GM23248 (cell line): ENCODE results near the gene CTNNA2. TPM values are rescaled to one million over a fixed set of nuclear protein-coding genes. Genes with fewer than 3 reads are reported as not detected.
A peak's percentile ranks its signal among the peaks of the same experiment; 100 is the strongest.

Experiments used
- DNase-seq: peaks from one replicate; pipeline ENCODE4 v3.0.0-alpha.2; 2015
- H2AFZ ChIP-seq: fragments of 200-600 bp; sonication (generic); 2 replicates; pipeline ENCODE4 v1.6.1; 2016; ENCODE audit warnings: antibody characterized with exemption
- H3F3A ChIP-seq: fragments of 200-600 bp; sonication (generic); 2 replicates; pipeline ENCODE4 v1.6.1; 2016; ENCODE audit warnings: mild to moderate bottlenecking, antibody characterized with exemption, mixed run types; ENCODE audit not compliant: insufficient read depth
- H3K27ac ChIP-seq: fragments of 200-600 bp; sonication (generic); 2 replicates; pipeline ENCODE4 v1.5.1; 2016; ENCODE audit warnings: mild to moderate bottlenecking
- H3K27me3 ChIP-seq: fragments of 200-600 bp; sonication (generic); replicated peaks from 2 replicates; pipeline ENCODE4 v1.6.1; 2016; ENCODE audit warnings: mild to moderate bottlenecking; ENCODE audit not compliant: insufficient read depth
- H3K36me3 ChIP-seq: fragments of 200-600 bp; sonication (generic); 2 replicates; pipeline ENCODE4 v1.6.1; 2016; ENCODE audit warnings: low read depth, mild to moderate bottlenecking
- H3K4me1 ChIP-seq: fragments of 200-600 bp; sonication (generic); 2 replicates; pipeline ENCODE4 v1.6.1; 2016; ENCODE audit warnings: mild to moderate bottlenecking; ENCODE audit not compliant: insufficient read depth
- H3K4me2 ChIP-seq: fragments of 200-600 bp; sonication (generic); one replicate; pipeline ENCODE4 v1.6.1; 2016; ENCODE audit warnings: mild to moderate bottlenecking; ENCODE audit not compliant: unreplicated experiment
- H3K4me3 ChIP-seq: fragments of 200-600 bp; sonication (generic); 2 replicates; pipeline ENCODE4 v1.5.1; 2016; ENCODE audit warnings: mild to moderate bottlenecking
- H3K79me2 ChIP-seq: fragments of 200-600 bp; sonication (generic); 2 replicates; pipeline ENCODE4 v1.6.1; 2016; ENCODE audit warnings: mild to moderate bottlenecking; ENCODE audit not compliant: insufficient read depth
- H3K9ac ChIP-seq: fragments of 200-600 bp; sonication (generic); 2 replicates; pipeline ENCODE4 v1.6.1; 2016; ENCODE audit warnings: mild to moderate bottlenecking
- H3K9me2 ChIP-seq: fragments of 200-600 bp; sonication (generic); 2 replicates; pipeline ENCODE4 v1.6.1; 2016; ENCODE audit warnings: mixed run types, mild to moderate bottlenecking, moderate library complexity; ENCODE audit not compliant: insufficient read depth
- H3K9me3 ChIP-seq: fragments of 200-600 bp; sonication (generic); one replicate; pipeline ENCODE4 v1.6.1; 2017; ENCODE audit warnings: low read depth
- H4K20me1 ChIP-seq: fragments of 200-600 bp; sonication (generic); 2 replicates; pipeline ENCODE4 v1.6.0; 2016; ENCODE audit not compliant: insufficient read depth
- EZH2 ChIP-seq: fragments of 200-600 bp; sonication (generic); IDR thresholded peaks from 2 replicates; pipeline ENCODE4 v1.6.1; 2018; ENCODE audit warnings: antibody characterized with exemption, mild to moderate bottlenecking; ENCODE audit not compliant: insufficient read depth, poor library complexity, severe bottlenecking
- EZH2phosphoT487 ChIP-seq: fragments of 200-600 bp; sonication (generic); IDR thresholded peaks from 2 replicates; pipeline ENCODE4 v1.6.1; 2018; ENCODE audit warnings: antibody characterized with exemption, moderate library complexity, mild to moderate bottlenecking, low read depth; ENCODE audit not compliant: insufficient read depth
- WGBS, 2 experiments: methylation state at CpG; one replicate each; pipeline ENCODE4 v1.1.6; 2015 to 2017; ENCODE audit warnings: low lambda C conversion rate in 2 of 2, low coverage in 1 of 2; ENCODE audit errors: missing lambda C conversion rate in 2 of 2; 5-methylcytosine and 5-hydroxymethylcytosine counted together
- in situ Hi-C: fragments of 300-500 bp; cut with MboI; formaldehyde crosslinking; loops from 2 replicates; pipeline ENCODE4 v1.15.0; 2020
- polyA plus RNA-seq: library from polyadenylated mRNA; unstranded; fragments of >200 nt; fragmentation: Nextera tagmentation; extraction: Ambion mirVana; gene quantifications from 2 replicates; pipeline ENCODE4 v1.2.1, GENCODE V29; 2016
- total RNA-seq: library from RNA; depleted of rRNA; stranded (reverse); fragments of >200 nt; shearing (Covaris generic); gene quantifications from 2 replicates; pipeline ENCODE4 v1.2.3, GENCODE V29; 2014

The CTNNA2 gene
- total and polyA plus RNA-seq, 2 experiments from 2014 or later: not detected

- no peak overlapping the region for H3K9ac ChIP-seq
- H3K36me3 ChIP-seq: no peaks in the 10 kb centered on the region
- H3F3A ChIP-seq: peaks cover 6% of the 10 kb centered on the region; the same call in 1 of the 2 replicates
- no peaks in the 10 kb centered on the region for H3K79me2 ChIP-seq
- no peak overlapping the region for H2AFZ ChIP-seq
- H3K9me3 ChIP-seq: no peaks in the 10 kb centered on the region
- no peak overlapping the region for H3K27ac ChIP-seq
- H4K20me1 ChIP-seq: no peaks in the 10 kb centered on the region
- in situ Hi-C loops: no loop called here
- H3K4me3 ChIP-seq: no peak overlapping the region
- peaks cover 14% of the 10 kb centered on the region; the same call in 1 of the 2 replicates for H3K4me1 ChIP-seq
- H3K9me2 ChIP-seq: no peaks in the 10 kb centered on the region
- H3K4me2 ChIP-seq: no peak overlapping the region
- no peaks in the 10 kb centered on the region for H3K27me3 ChIP-seq
- TF ChIP-seq EZH2phosphoT487: no peak
- TF ChIP-seq EZH2: no peak
- WGBS, 2 experiments: 20 to 26% methylated on average over 2 of the region's 2 CpGs
- DNase-seq: peak; percentile 64
These were observed 986.2 kb downstream of the CTNNA2 start for GRCh38 chr2:80499095-80499494.

DNA sequence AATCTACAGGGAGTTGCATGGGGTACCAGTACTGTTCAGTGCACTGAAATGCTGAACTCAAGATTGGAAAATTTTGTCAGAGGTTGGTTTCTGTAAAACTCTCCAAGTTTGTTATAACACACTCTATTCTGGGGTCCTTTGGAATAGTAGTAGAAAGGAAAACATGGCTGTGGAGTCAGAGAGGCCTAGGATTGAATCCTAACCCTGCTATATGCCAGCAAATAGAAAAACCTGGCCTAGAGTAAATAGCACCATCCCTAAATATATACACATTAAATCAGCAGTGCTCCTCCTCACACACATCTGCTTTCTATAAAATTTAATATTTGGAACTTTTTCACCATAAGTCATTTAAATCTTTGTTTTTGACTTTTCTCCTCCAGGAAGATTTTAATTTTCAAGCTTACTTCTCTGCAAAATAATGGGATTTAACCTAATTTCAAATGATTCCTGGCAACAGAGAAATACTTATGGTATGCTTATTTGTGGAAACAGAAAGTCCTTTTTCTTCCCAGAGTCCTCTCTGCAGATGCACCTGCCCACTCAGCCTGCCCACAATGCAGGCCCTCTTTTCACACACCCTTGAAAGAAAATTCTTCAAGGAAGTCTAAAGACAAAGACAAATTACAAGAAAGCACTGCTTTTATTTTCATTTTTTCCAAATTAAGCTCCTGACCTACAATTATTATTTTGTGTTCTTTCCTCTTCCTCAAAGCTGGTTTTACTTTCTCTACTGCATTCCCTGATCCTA is 989.2 kb downstream of the CTNNA2 start:
- H3K36me3 ChIP-seq: no peaks in the 10 kb centered on the region
- in situ Hi-C loops: no loop called here
- H3K27me3 ChIP-seq: no peaks in the 10 kb centered on the region
- no peak for DNase-seq
- H2AFZ ChIP-seq: no peak overlapping the region
- H3K9me2 ChIP-seq: no peaks in the 10 kb centered on the region
- H3K4me3 ChIP-seq: no peak overlapping the region
- H3K4me1 ChIP-seq: peaks cover 4% of the 10 kb centered on the region; the same call in 1 of the 2 replicates
- H3F3A ChIP-seq: no peaks in the 10 kb centered on the region; the same call in 1 of the 2 replicates
- H3K27ac ChIP-seq: no peak overlapping the region
- no peak overlapping the region for H3K4me2 ChIP-seq
- TF ChIP-seq EZH2 (no peak), EZH2phosphoT487 (no peak)
- H4K20me1 ChIP-seq: no peaks in the 10 kb centered on the region
- H3K79me2 ChIP-seq: no peaks in the 10 kb centered on the region
- H3K9ac ChIP-seq: no peak overlapping the region
- no peaks in the 10 kb centered on the region for H3K9me3 ChIP-seq

DNA sequence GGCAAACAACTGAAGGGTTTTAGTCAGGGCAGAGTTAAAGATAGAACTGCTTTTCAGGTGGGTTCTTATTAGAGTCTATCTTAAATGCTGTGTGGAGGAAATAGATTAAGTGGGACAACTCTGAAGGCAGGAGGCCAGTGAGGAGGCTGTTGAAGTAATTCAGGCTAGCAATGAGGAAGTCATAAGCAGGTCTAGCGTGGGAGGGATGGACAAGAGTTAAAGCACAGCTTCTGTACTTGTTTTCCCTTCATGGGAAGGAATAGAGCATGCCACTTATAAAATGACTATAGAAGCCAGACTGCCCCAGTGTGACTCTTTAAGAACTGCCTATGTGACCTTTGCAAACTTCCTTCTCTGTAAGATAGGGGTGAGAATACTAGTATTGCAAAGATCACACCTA is 993.7 kb downstream of the CTNNA2 start:
- in situ Hi-C loops: no loop called here
- H3K27ac ChIP-seq: no peak overlapping the region
- no peaks in the 10 kb centered on the region for H3K27me3 ChIP-seq
- H3F3A ChIP-seq: no peaks in the 10 kb centered on the region
- no peak overlapping the region for H3K4me3 ChIP-seq
- H3K4me2 ChIP-seq: no peak overlapping the region
- TF ChIP-seq EZH2phosphoT487 (no peak), EZH2 (no peak)
- H3K9ac ChIP-seq: no peak overlapping the region
- H3K36me3 ChIP-seq: no peaks in the 10 kb centered on the region
- no peak overlapping the region for H2AFZ ChIP-seq
- 7 to 9% methylated on average over 1 of the region's 1 CpG for WGBS, 2 experiments
- no peak for DNase-seq
- H4K20me1 ChIP-seq: no peaks in the 10 kb centered on the region
- no peaks in the 10 kb centered on the region for H3K4me1 ChIP-seq
- no peaks in the 10 kb centered on the region for H3K9me3 ChIP-seq
- H3K9me2 ChIP-seq: no peaks in the 10 kb centered on the region
- H3K79me2 ChIP-seq: no peaks in the 10 kb centered on the region

- Histone ChIP-seq H3K27me3 (no peaks in the 10 kb centered on the region), H3K4me2 (no peak overlapping the region), H3K79me2 (no peaks in the 10 kb centered on the region), H4K20me1 (no peaks in the 10 kb centered on the region), H3K9me3 (no peaks in the 10 kb centered on the region), H3K4me1 (no peaks in the 10 kb centered on the region), H3K9me2 (no peaks in the 10 kb centered on the region), H3F3A (no peaks in the 10 kb centered on the region), H3K27ac (no peak overlapping the region), H3K36me3 (no peaks in the 10 kb centered on the region), H2AFZ (no peak overlapping the region), H3K9ac (no peak overlapping the region), H3K4me3 (no peak overlapping the region)
- no peak for TF ChIP-seq EZH2phosphoT487
- 4 to 7% methylated on average over 3 of the region's 3 CpGs for WGBS, 2 experiments
- in situ Hi-C loops: no loop called here
- DNase-seq: no peak
These were observed 997.9 kb downstream of the CTNNA2 start for GRCh38 chr2:80510716-80511115.

DNA sequence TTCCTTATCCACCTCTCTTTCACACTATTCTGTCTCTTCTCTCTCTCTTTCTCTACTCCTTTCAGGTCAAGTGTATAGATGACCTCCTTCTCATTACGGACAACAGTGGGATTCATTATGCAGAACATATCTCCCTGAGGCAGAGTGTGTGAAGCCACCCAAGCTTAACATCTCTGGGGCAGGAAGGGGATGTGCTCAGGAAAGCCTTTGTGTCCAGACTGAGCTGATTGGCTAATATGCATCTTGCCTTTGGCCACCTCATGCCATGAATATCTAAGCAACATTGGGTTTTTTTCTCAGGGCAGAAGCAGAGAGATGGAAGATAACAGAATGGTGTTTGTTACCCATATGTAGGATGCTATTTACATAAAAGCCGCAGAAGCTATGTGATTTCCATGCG is 1003.1 kb downstream of the CTNNA2 start:
- no peak overlapping the region for H3K27ac ChIP-seq
- no peaks in the 10 kb centered on the region for H3K79me2 ChIP-seq
- TF ChIP-seq EZH2 (no peak), EZH2phosphoT487 (no peak)
- H2AFZ ChIP-seq: no peak overlapping the region
- H3K27me3 ChIP-seq: no peaks in the 10 kb centered on the region
- H4K20me1 ChIP-seq: no peaks in the 10 kb centered on the region
- in situ Hi-C loops: no loop called here
- no peak overlapping the region for H3K9ac ChIP-seq
- no peaks in the 10 kb centered on the region for H3F3A ChIP-seq
- H3K36me3 ChIP-seq: no peaks in the 10 kb centered on the region
- no peaks in the 10 kb centered on the region for H3K9me2 ChIP-seq
- H3K4me2 ChIP-seq: no peak overlapping the region
- no peaks in the 10 kb centered on the region for H3K4me1 ChIP-seq
- no peaks in the 10 kb centered on the region for H3K9me3 ChIP-seq
- H3K4me3 ChIP-seq: no peak overlapping the region
- WGBS, 2 experiments: 37 to 46% methylated on average over 3 of the region's 3 CpGs
- DNase-seq: no peak
